A549 (cell line): ENCODE results near the gene PLXND1.

Experiments
- EP300 ChIP-seq, 2 experiments: fragments of >200 bp; sonication (Bioruptor Twin); formaldehyde crosslinking; IDR thresholded peaks; 2 replicates in 1 of 2; 3 replicates in 1 of 2; pipeline ENCODE4 v1.6.1; 2016 to 2017
- HOXB5 ChIP-seq: fragments of 250-450 bp; sonication (Bioruptor Pico); IDR thresholded peaks from 2 replicates; pipeline ENCODE4 v1.5.0; 2020; ENCODE audit warnings: mild to moderate bottlenecking, moderate library complexity
- POLR2A ChIP-seq: IDR thresholded peaks from 2 replicates; pipeline ENCODE4 v1.6.1; 2012; ENCODE audit warnings: mild to moderate bottlenecking, low read length
- POLR2AphosphoS2 ChIP-seq: conservative IDR thresholded peaks from 2 replicates; pipeline ENCODE4 v1.6.1; 2012; ENCODE audit warnings: low read length, improper control_type of control experiment, inconsistent platforms
- RFX5 ChIP-seq: fragments of 450-650 bp; IDR thresholded peaks from 2 replicates; pipeline ENCODE4 v1.7.1; 2014; ENCODE audit warnings: antibody characterized with exemption, mild to moderate bottlenecking, moderate library complexity
- SREBF2 ChIP-seq: fragments of 450-650 bp; IDR thresholded peaks from 2 replicates; pipeline ENCODE4 v1.6.1; 2014; ENCODE audit warnings: mild to moderate bottlenecking, moderate library complexity
- USF2 ChIP-seq: fragments of 450-650 bp; IDR thresholded peaks from 2 replicates; pipeline ENCODE4 v1.6.1; 2014; ENCODE audit warnings: antibody characterized with exemption
- TF ChIP-seq, protein P1 (sequence below): fragments of >200 bp; sonication (Bioruptor Twin); formaldehyde crosslinking; IDR thresholded peaks from 3 replicates; pipeline ENCODE4 v1.5.1; 2016
- TF ChIP-seq, protein P2 (sequence below): fragments of 200-600 bp; sonication (generic); IDR thresholded peaks from 2 replicates; pipeline ENCODE4 v1.6.1; 2016; ENCODE audit warnings: antibody characterized with exemption, mild to moderate bottlenecking, moderate library complexity
- TF ChIP-seq, protein P3 (sequence below): IDR thresholded peaks from 2 replicates; pipeline ENCODE4 v1.6.1; 2012
- TF ChIP-seq, protein P4 (sequence below): fragments of 150-350 bp; IDR thresholded peaks from 2 replicates; pipeline ENCODE4 v1.6.1; 2014; ENCODE audit warnings: low read depth, mild to moderate bottlenecking, low read length

- no peak for TF ChIP-seq POLR2AphosphoS2
- TF ChIP-seq, protein P1, sequence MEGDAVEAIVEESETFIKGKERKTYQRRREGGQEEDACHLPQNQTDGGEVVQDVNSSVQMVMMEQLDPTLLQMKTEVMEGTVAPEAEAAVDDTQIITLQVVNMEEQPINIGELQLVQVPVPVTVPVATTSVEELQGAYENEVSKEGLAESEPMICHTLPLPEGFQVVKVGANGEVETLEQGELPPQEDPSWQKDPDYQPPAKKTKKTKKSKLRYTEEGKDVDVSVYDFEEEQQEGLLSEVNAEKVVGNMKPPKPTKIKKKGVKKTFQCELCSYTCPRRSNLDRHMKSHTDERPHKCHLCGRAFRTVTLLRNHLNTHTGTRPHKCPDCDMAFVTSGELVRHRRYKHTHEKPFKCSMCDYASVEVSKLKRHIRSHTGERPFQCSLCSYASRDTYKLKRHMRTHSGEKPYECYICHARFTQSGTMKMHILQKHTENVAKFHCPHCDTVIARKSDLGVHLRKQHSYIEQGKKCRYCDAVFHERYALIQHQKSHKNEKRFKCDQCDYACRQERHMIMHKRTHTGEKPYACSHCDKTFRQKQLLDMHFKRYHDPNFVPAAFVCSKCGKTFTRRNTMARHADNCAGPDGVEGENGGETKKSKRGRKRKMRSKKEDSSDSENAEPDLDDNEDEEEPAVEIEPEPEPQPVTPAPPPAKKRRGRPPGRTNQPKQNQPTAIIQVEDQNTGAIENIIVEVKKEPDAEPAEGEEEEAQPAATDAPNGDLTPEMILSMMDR, result no peak
- no peak for TF ChIP-seq POLR2A
- TF ChIP-seq, protein P2, sequence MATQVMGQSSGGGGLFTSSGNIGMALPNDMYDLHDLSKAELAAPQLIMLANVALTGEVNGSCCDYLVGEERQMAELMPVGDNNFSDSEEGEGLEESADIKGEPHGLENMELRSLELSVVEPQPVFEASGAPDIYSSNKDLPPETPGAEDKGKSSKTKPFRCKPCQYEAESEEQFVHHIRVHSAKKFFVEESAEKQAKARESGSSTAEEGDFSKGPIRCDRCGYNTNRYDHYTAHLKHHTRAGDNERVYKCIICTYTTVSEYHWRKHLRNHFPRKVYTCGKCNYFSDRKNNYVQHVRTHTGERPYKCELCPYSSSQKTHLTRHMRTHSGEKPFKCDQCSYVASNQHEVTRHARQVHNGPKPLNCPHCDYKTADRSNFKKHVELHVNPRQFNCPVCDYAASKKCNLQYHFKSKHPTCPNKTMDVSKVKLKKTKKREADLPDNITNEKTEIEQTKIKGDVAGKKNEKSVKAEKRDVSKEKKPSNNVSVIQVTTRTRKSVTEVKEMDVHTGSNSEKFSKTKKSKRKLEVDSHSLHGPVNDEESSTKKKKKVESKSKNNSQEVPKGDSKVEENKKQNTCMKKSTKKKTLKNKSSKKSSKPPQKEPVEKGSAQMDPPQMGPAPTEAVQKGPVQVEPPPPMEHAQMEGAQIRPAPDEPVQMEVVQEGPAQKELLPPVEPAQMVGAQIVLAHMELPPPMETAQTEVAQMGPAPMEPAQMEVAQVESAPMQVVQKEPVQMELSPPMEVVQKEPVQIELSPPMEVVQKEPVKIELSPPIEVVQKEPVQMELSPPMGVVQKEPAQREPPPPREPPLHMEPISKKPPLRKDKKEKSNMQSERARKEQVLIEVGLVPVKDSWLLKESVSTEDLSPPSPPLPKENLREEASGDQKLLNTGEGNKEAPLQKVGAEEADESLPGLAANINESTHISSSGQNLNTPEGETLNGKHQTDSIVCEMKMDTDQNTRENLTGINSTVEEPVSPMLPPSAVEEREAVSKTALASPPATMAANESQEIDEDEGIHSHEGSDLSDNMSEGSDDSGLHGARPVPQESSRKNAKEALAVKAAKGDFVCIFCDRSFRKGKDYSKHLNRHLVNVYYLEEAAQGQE, result no peak
- TF ChIP-seq RFX5, result no peak
- peak; percentile 37; the same call in 1 of the 2 replicates for TF ChIP-seq USF2
- no peak for TF ChIP-seq HOXB5 (CRISPR knock-in tag)
- TF ChIP-seq, protein P3, sequence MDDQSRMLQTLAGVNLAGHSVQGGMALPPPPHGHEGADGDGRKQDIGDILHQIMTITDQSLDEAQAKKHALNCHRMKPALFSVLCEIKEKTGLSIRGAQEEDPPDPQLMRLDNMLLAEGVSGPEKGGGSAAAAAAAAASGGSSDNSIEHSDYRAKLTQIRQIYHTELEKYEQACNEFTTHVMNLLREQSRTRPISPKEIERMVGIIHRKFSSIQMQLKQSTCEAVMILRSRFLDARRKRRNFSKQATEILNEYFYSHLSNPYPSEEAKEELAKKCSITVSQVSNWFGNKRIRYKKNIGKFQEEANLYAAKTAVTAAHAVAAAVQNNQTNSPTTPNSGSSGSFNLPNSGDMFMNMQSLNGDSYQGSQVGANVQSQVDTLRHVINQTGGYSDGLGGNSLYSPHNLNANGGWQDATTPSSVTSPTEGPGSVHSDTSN, result no peak
- no peak for TF ChIP-seq EP300 (IDR thresholded peaks at IDR 0.05)
- TF ChIP-seq, protein P4, sequence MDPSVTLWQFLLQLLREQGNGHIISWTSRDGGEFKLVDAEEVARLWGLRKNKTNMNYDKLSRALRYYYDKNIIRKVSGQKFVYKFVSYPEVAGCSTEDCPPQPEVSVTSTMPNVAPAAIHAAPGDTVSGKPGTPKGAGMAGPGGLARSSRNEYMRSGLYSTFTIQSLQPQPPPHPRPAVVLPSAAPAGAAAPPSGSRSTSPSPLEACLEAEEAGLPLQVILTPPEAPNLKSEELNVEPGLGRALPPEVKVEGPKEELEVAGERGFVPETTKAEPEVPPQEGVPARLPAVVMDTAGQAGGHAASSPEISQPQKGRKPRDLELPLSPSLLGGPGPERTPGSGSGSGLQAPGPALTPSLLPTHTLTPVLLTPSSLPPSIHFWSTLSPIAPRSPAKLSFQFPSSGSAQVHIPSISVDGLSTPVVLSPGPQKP, result no peak
- TF ChIP-seq SREBF2, result no peak
These were observed 70.2 kb downstream of the PLXND1 start for GRCh38 chr3:129536374-129536667.
